Astrocyte (in vitro differentiated cells and primary cell): ENCODE measurements around the gene LRRC19.

Experiments
- EZH2 ChIP-seq: IDR thresholded peaks from 2 replicates; pipeline ENCODE4 v1.6.1; 2012; ENCODE audit warnings: mild to moderate bottlenecking, low read length, inconsistent platforms; ENCODE audit not compliant: insufficient read depth
- TF ChIP-seq, protein P1 (sequence below): IDR thresholded peaks from 2 replicates; pipeline ENCODE4 v1.5.1; 2011; ENCODE audit warnings: low read depth, mild to moderate bottlenecking, inconsistent platforms, low read length, moderate library complexity; ENCODE audit not compliant: insufficient read depth

GRCh38 chr9:26946753-26947727 lies 58.4 kb downstream of the LRRC19 start, which contains the start of gene PLAA:
- TF ChIP-seq, protein P1, sequence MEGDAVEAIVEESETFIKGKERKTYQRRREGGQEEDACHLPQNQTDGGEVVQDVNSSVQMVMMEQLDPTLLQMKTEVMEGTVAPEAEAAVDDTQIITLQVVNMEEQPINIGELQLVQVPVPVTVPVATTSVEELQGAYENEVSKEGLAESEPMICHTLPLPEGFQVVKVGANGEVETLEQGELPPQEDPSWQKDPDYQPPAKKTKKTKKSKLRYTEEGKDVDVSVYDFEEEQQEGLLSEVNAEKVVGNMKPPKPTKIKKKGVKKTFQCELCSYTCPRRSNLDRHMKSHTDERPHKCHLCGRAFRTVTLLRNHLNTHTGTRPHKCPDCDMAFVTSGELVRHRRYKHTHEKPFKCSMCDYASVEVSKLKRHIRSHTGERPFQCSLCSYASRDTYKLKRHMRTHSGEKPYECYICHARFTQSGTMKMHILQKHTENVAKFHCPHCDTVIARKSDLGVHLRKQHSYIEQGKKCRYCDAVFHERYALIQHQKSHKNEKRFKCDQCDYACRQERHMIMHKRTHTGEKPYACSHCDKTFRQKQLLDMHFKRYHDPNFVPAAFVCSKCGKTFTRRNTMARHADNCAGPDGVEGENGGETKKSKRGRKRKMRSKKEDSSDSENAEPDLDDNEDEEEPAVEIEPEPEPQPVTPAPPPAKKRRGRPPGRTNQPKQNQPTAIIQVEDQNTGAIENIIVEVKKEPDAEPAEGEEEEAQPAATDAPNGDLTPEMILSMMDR: no peak
- TF ChIP-seq EZH2: no peak
